Cerebellar cortex (tissue), 1 donor: ENCODE data around the gene IL4R.
"Not testable (repeated sequence)": the region's sequence is repeated elsewhere in the genome, so short reads cannot be mapped to it uniquely, and the experiment has no call there.

Source experiments
- DNase-seq: peaks from one replicate; pipeline ENCODE4 v3.0.0-alpha.2; 2015; ENCODE audit warnings: low spot score

Gene IL4R

DNA sequence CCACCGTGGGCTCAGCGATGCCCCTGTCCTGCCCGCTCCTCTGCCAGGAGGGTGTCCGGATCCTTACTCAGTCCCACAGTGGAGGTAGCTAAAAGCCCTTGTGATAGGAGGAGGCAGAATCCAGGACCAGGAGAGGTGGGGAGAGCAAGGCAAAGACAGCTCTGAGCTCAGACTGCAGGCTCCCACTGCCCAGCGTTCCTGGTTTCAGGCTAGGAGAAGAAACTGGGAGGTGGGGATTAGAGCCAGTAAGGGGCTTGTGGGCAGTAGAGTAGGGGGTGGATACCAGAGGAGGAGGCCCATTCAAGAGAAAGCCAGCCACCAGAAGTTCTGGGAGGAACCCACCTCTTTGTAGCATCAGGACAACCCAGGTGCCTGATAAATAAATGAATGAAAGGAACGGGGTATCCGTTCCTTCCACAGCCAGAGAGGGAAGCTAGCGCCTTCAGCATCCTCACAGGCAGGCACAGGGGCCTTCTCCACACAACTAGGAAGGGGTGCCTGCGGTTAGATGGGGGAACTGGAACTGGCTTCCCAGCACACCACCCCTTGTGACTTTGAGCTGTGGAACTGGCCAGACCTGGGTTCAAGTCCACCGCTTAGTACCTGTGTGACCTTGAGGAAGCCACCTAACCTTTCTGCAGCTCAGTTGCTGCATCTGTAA, 90.5 kb downstream of the IL4R start:
- no peak for DNase-seq

DNA sequence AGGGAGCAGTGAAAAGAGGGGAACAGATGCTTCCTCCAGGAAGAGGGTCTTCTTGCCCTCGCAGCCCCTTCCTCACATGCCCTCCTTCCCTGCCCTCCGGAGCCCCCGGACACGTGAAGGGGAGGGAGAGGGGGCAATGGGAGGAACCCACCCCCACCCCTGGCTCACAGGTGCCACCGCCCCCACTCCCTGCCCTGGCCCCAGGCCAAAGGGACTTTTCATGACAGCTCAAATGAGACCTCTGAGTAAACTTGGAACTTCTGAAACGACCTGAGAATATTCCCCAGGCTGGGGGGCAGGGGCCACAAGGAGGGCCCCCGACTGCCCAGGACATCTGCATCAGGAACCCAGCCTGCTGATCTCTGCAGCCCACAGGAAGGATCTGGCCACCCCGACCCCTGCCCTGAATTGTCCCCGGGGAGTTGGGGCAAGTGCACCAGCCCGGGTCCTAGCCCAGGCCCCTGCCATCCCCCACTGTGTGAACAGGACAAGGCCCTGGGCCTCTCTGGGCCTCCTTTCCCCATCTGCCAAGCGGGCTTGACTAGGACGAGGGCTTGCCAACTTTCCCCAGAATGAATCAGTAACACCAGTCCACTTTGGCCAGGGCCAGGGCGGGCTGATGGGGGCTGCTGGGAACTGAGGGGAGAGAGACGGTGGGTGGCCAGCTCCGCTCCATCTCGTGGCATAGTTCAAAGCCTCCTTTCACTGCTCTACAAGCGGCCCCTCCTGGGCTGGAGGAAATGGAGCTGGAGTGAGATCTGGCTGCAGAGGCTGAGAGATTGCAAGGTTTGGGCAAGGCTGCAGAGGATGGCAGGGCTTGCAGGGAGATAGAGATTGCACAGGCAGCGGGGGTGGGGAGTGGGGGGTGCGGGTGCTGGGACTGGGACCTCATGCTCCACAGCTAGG, 92.0 kb downstream of the IL4R start:
- DNase-seq, result no peak

DNA sequence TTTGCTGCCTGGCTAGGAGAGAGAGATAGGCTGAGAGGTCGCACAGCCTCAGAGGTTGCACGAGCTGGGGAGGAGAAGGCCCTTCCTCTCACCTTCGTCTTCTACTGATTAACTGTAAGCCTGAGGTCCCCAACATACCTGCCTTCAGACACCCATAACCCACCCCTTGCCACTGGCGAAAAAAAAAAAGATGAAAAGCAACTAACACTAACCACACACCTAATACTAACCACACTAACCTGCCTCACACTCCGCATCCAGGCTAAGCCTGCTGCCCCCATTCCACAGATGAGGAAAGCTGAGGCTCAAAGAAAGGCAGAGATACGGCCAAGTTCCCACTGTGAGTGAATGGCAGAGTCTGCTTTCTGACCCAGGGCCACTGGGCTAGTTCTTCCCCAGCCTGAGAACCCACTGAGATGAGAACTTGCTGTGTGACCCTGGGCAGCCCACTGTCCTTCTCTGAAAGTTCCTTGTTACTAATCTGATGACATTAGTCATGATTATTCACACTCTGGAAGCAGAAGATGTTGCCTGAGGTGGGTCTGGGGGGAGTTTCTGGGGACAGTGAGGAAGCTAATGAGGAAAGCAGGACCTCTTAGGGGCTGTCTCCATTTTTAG, 92.8 kb downstream of the IL4R start:
- no peak for DNase-seq

DNA sequence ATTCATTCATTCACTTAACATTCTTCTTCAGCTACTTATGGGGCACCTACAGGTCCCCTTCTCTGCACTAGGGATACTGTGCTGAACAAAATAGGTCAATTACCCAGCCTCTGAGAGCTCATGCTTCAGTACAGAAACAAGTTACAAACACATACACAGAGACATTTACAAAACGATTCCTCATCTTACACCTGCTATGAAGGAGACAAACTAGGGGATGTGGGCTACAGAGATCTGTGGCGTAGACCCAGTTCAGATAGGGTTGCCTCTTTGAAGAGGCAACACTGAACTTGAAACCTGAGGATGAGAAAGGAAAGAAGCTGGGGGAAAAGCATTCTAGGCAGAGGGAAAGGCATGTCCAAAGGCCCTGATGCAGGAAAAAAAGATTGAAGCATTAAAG, 93.4 kb downstream of the IL4R start:
- no peak for DNase-seq

DNA sequence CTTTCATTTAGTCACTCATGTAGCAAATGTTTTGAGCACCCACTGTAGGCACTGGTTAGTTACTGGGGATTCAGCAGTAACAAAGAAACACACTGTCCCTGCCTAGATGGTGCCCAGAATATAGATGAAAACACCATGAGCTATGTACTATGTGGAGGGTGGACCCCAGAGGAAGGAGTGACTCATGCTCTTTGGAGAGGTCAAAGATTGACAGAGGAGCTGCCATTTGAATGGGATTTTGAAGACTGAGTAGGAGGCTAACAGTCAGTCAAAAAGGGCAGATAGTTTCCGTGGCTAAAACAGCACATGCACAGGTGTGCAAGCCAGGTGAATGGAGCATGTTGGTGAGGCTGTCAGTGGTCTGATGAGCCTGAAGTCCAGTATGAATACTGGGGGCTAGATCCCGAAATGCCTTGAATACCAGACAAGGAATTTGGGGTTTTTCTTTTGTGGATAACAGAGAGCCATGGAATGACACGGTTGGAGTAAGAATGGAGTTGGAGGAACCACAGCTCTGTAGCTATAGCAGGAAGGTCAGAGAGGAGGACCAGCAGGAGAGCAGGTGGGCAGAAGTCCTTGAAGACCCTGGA, 94.3 kb downstream of the IL4R start:
- DNase-seq, result no peak

DNA sequence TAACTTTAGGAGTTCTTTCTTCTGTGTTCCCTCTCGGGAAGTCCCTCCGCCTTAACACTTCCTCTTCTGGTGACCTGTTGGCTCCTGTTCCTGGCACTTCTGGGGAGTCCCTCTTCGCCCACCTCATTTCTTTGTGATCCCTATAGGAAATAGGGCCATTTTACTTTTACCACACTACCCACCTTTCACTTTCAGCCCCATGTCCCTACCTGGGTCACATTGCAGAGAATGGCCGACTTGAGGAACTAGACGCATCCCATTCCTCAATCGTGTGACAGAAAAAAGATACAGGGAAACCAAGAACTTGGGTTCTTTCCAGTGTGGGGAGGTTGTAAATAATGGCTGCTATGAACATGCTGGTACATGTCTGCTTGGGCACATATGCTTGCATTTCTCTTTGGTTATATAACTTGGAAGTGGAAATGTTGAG, 94.8 kb downstream of the IL4R start:
- no peak for DNase-seq

DNA sequence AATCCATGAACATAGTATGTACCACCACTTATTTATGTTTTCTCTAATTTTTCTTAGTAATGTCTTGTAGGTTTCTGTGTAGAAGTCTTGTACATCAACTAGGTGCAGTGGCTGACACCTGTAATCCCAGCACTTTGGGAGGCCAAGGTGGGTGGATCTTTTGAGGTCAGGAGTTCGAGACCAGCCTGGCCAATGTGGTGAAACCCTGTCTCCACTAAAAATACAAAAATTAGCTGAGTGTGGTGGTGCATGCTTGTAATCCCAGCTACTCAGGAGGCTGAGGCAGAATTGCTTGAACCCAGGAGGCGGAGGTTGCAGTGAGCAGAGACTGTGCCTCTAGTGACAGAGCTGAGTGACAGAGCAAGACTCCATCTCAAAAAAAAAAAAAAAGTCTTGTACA, 96.2 kb downstream of the IL4R start:
- DNase-seq, result not testable (repeated sequence)

DNA sequence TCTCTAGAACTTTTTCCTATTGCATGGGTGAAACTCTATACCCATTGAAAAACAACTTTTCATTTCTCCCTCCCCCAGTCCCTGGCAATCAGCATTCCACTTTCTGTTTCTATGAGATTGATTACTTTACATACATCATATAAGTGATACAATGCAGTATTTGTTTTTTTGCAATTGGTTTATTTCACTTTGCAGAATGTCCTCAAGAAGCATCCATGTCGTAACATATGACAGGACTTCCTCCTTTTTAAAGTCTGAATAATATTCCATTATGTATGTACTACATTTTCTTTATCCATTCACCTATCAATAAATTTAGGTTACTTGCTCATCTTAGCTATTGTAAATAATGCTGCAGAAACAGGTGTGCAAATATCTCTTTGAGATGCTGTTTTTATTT, 97.0 kb downstream of the IL4R start:
- no peak for DNase-seq

DNA sequence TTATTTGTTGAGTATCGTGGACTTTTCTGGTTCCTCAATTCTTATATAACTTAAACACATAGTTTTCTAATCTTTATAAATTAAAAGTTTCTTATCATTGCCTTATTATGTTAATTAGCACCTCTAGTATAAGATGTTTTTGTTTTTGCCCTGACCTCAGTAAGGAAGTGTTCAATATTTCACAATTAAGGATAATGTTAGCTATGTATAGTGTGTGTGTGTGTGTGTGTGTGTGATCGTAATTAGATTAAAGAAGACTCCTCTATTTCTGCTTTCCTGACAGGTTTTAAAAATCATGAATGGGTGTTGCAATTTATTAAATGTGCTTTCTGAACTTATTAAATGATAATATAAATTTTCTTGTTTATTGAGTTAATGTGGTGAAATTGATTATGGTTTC, 100.2 kb downstream of the IL4R start:
- no peak for DNase-seq
